T47D (cell line): Measurements from ENCODE around the gene TCF19.

ENCODE experiments used
- DNase-seq, 2 experiments: peaks; one replicate each; pipeline versions ENCODE4 v3.0.0 to v3.0.0-alpha.2; 2011 to 2012; ENCODE audit warnings: low read depth in 1 of 2, low spot score in 1 of 2
- JUND ChIP-seq: IDR thresholded peaks from 2 replicates; pipeline ENCODE4 v1.6.1; 2012; ENCODE audit warnings: low read depth
- in situ Hi-C: cut with HindIII; loops from 2 replicates; pipeline ENCODE4 v1.10.0; 2016; ENCODE audit warnings: low sequenced_read_pairs, low pct_unique_long_range_greater_than_20kb

The TCF19 gene

DNA sequence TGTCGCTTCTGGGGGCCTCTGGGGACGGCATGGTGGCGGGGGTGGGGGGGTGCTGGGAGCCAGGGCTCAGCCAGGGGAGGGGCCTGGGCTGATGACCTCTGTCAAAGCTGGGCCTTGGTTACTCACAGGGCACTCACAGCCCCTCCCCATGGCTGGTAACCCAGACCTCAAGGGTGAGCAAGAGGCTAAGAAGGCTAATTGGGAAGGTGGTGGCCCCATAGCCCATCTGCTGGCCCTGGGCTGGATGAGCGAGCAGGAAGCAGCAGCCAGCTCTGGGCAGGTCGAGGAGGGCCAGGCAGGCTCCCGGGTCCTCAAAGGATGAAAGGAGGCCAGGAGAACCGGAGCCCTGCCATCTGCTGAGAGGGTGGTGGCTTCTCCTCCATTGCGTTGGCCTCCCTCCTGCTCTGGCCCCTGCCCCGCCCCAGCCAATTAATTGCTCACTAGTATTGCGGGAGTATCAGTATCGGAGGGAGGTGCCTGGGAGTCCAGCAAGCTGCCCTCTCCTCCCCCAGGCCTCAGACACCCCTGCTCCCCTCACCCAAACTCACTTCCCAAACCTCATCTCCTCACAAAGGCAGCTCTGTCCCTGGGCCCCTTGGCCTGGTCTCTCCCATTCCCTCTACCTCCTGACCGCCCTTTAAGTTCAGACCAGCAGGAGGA, 37.1 kb upstream of the TCF19 start:
- no peak for DNase-seq
- TF ChIP-seq JUND, result no peak
- in situ Hi-C loops, result no loop called here

DNA sequence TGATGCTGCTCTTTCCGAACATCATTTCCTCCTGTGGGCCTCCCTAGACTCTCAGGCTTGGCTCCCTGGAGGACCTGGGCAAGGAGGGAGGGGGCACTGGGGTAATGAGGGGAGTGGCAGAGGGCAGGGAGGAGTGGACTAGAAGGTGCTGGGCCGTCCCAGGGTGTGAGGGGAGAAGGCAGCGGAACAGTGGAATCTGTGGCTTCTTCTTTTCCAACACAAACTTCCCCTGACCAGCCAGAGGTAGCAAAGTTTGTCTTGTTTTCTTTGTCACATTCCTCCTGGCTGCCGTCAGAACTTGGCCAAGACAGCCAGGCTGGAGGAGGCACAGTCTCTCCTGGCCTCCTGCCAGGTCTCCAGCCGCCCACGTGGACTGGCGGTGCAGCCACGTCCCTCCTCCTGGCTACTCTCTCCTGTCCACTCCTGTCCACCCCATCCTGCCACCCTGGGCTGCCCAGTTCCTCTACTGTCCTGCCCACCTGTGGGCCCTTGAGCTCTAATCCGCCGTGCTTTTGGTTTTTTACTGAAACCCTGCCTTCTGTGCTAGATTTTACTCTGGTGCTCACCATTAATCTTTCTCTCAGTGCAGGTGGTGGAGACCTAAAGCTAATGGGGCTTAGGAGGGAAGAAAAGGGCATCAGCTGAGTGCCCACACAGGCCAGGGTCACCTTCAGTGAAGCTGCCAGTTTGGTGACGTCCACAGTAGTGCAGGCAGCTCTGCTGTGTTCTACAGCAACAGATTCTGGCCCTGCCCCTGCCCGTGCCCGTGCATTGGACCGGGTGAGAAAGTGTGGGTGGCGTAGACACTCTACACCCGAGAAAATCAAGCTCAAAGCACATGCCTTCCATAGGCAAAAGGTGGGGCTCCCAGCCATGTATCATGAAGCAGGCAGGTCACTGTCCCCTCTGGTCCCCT, 35.3 kb upstream of the TCF19 start:
- DNase-seq, result no peak
- no peak for TF ChIP-seq JUND
- in situ Hi-C loops, result no loop called here

DNA sequence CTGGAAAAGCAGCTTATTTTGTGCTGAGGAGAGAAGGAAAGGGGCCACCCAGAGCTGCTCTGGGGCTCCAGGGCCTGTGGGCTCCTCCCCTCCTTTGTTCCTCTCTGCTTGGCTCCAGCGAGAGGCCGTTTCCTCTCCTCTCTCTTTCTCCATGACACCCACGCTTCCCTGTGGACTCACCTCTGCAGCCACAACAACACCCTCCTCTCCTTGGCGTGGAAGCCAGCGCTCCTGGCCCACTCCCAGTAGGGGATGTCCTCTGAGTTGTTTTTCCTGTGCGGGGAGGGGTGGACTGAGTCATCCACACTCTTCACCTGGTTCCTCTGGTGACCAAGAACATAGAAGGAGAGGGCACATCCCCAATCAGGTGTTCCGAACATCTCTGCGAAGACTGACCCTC, 33.2 kb upstream of the TCF19 start:
- in situ Hi-C loops, result no loop called here
- no peak for DNase-seq
- TF ChIP-seq JUND, result no peak

DNA sequence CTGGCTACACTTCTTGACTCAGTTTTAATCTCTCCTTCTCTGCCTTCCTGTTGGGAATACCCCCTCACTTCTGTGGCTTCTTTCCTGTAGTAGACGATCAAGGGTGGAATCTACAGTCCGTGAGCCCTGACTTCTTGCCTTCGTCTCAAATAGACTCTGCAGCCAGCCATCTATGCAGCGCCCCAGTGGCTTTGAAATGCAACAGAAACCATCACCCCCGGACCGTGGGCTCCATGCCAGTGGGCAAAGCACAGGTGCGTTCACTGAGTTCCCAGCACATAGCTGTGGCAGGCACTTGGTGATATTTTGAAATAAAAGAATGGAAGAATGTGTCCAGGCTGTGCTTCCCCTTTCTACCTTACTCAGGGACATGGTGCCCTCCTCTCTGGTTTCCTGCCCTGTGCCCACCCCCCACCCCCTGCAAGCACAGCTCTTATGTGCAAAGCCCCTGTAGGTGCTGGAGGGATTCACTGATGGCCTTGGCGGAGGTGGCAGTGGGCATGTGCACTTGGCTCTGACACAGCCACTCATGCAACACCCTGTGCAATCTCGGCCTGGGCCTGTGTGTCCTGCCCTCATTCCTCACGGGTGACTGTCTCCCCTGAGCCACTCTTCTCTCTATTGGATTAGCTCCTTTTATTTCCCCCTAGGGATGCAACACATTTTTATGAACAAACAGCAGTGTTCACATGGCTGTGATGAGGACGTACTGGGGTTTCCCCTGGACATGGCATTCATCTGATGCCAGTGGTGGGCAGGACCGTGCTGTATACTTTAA, 32.6 kb upstream of the TCF19 start:
- in situ Hi-C loops, result no loop called here
- TF ChIP-seq JUND, result no peak
- no peak for DNase-seq

DNA sequence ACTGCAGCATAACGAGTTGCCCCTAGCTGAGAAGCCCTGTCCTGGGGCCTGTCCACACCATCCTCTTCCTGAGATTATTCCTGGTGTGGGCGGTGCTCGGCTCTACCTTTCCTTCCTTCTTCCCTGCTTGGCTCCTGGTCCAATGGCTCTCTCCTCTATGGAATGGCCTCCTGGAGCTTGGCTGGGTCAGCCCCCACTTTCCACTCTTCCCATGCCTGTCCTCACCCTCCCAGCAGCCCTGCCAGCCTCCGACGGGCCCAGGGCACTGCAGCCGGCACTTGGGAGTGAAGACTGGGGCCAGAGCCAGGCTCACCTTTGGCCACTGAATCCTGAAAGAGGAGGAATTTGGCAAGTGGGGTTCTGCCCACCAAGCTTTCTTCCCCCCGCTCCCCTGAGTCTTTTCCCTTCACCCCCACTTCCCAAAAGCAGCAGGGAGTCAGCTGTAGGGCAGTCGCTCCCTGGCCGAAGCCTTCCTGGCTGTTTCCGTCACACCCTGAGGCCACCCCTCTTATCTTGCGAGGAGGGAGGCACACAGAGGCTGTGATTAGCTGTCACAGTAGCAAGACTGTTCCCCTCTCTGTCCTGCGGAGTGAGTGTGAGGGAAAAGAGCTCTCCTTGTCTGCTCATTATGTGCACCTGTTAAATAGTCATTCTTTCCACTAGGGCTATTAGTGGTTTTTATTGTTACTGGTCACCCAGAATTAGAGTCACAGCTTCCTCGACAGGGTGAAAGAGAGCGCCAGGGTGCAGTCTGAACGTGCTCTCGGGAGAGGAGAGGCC, 31.8 kb upstream of the TCF19 start:
- no peak for DNase-seq
- no peak for TF ChIP-seq JUND
- in situ Hi-C loops, result no loop called here

DNA sequence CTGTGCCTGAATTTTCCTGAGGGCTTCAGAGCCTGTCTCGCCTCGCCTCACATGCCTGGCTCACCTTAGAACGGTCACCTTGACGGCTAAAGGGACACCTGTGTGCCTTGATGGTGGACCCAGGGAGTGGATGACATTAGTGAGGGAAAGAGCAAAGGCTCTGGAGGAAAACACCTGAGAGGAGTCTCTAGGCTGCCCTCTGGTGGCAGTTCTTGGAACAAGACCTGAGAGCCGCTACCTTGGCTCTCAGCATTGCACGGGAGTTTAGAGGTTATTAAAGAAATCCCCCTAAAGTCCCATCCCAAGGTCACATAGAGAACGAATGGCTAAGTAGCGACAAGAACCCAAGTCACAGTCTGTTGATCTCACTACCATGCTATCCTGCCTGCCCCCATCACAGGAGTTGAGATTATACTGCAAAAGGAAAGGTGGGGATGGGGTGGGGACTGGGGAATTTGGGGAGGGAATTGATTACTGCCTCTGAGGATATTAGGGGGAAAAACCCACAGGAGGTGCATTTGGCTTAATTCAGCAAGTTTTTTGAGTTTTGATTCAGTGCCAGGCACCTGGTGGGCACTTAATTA, 30.2 kb upstream of the TCF19 start:
- peak; percentile 66 to 77 for DNase-seq
- TF ChIP-seq JUND, result no peak
- in situ Hi-C loops, result no loop called here

DNA sequence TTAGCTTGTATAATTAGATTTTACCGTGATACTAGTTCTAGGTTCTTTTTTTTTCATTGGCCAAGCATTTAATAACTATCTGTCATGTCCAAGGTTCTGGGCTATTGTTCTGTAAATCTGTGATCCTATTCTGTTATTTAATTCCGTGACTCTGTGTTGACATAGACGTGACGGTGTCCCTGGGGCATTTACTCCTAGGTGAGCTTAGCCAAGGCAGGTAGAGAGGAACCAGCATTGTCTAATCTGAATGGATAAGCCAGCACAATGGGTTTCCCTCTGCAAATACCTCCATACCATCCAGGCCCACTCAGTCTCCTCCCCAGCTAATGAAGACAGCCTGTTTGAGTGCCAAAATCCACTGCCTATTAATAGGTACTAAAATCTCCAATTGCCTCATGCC, 29.3 kb upstream of the TCF19 start:
- no peak for DNase-seq
- TF ChIP-seq JUND, result no peak
- in situ Hi-C loops, result no loop called here

DNA sequence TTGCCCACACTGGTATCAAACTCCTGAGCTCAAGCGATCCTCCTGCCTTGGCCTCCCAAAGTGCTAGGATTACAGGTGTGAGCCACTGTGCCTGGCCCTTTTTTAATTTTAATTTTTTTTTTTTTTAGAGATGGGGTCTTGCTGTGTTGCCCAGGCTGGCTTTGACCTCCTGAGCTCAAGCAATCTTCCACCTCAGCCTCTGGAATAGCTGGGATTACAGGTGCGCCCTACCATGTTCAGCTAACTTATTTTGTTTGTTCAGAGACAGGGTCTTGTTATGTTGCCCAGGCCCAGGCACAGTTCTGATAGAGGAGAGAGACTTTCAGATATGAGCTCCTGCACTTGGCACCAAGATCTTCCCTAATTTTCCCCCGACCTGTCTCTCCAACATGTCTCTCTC, 27.6 kb upstream of the TCF19 start:
- in situ Hi-C loops, result no loop called here
- DNase-seq, result no peak
- TF ChIP-seq JUND, result no peak

DNA sequence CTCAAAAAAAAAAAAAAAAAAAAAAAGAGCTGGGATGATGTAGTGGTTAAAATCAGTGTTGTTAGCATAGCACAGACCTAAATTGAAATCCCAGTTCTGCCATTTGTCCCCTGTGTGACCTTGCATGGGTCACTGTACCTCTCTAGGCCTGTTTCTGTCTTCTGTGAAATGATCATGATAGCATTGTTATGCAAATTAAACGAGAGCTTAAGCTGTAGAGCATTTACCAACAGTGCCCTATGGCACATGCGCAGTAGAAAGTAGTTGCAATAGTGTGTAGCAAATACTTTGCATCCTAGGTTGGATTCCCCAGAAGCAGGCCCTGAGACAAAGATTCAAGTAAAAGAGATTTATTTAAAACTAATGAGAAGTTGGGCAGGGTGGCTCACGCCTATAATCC, 26.8 kb upstream of the TCF19 start:
- TF ChIP-seq JUND, result no peak
- DNase-seq, result no peak
- in situ Hi-C loops, result no loop called here

DNA sequence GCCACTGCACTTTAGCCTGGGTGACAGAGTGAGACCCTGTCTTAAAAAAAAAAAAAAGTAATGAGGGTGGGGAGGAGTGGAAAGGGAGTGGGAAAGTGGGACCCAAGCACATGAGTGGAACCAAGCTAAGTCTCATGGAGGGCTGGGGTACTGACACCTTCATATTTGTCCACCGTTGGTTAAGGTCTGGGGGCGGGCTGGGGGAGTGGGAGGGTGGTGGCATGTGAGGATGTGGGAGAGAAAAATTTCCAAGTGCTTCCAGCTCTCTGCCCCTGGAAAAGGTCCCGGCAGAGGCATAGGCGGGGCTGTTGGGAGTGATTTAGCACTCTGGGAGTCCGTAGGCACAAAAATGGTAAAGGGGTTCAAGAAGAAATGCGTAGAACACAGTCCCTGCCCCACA, 25.6 kb upstream of the TCF19 start:
- DNase-seq, result no peak
- TF ChIP-seq JUND, result no peak
- in situ Hi-C loops, result no loop called here

DNA sequence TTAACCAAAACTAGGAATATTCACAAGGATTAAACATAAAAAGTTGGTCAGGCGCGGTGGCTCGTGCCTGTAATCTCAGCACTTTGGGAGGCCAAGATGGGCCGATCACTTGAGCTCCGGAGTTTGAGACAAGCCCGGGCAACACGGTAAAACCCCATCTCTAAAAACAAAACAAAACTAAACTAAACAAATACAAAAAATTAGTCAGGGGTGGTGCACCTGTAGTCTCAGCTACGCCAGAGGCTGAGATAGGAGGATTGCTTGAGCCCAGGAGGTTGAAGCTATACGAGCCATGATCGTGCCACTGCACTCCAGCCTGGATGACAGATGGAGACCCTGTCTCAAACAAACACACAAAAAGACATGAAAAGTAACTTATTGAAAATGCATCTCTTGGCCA, 22.7 kb upstream of the TCF19 start:
- in situ Hi-C loops, result no loop called here
- no peak for DNase-seq
- TF ChIP-seq JUND, result no peak

DNA sequence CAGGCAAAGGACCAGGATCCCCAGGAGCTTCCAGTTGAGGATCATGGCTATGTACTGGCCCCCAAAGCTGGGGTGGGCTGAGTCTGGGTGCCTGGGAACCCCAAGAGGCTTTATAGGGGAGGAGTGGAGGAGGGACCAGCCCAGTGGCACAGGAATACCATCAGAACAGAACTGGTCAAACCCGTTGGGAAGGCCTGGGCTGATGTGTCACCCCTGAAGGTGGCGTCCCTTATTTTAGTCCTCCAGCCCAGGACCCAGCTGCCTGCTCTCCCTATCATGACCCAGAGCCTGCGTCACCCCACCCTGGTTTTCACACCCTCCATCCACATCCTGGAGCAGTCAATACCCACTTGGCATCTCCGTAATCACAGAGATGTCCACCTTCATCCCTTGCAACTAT, 19.4 kb upstream of the TCF19 start, which contains the start of gene PSORS1C2:
PSORS1C2 (minus strand) TSS at position 85 of the 400 bp plus-strand sequence; CDS start at position 45, 40 bp downstream.
- no peak for TF ChIP-seq JUND
- in situ Hi-C loops, result no loop called here
- peak in 1 of 2 experiments; percentile 49 for DNase-seq
